H9 (cell line): ENCODE data around the gene LTB4R2. TPM values are rescaled to one million over a fixed set of nuclear protein-coding genes. Genes with fewer than 3 reads are reported as not detected.

Experiments
- DNase-seq: peaks from one replicate; pipeline ENCODE4 v3.0.0-alpha.2; 2017
- H2AFZ ChIP-seq: one replicate; pipeline ENCODE4 v1.6.1; 2013; ENCODE audit warnings: mild to moderate bottlenecking, low read length, control low read depth, moderate library complexity
- H2AK5ac ChIP-seq: 2 replicates; pipeline ENCODE4 v1.6.1; 2013; ENCODE audit warnings: low read length, control low read depth, mixed read lengths; ENCODE audit not compliant: insufficient read length
- H2BK120ac ChIP-seq: one replicate; pipeline ENCODE4 v1.6.1; 2013; ENCODE audit warnings: low read depth, mild to moderate bottlenecking, low read length, control low read depth, inconsistent platforms; ENCODE audit not compliant: poor library complexity, severe bottlenecking
- H2BK12ac ChIP-seq: 2 replicates; pipeline ENCODE4 v1.6.1; 2013; ENCODE audit warnings: low read length, control low read depth, mixed read lengths, low read depth; ENCODE audit not compliant: insufficient read length
- H2BK15ac ChIP-seq: 2 replicates; pipeline ENCODE4 v1.6.1; 2013; ENCODE audit warnings: low read depth, low read length, control low read depth
- H2BK20ac ChIP-seq: one replicate; pipeline ENCODE4 v1.6.1; 2013; ENCODE audit warnings: low read depth, mild to moderate bottlenecking, low read length, control low read depth, inconsistent platforms; ENCODE audit not compliant: poor library complexity, severe bottlenecking
- H2BK5ac ChIP-seq: 2 replicates; pipeline ENCODE4 v1.6.1; 2013; ENCODE audit warnings: low read length, control low read depth, mixed read lengths; ENCODE audit not compliant: insufficient read length
- H3K14ac ChIP-seq: 2 replicates; pipeline ENCODE4 v1.6.1; 2013; ENCODE audit warnings: low read length, control low read depth; ENCODE audit not compliant: insufficient read depth
- H3K18ac ChIP-seq: 2 replicates; pipeline ENCODE4 v1.6.1; 2013; ENCODE audit warnings: low read depth, mild to moderate bottlenecking, mixed read lengths, low read length, control low read depth; ENCODE audit not compliant: insufficient read length
- H3K23ac ChIP-seq: 2 replicates; pipeline ENCODE4 v1.6.1; 2013; ENCODE audit warnings: low read length, control low read depth, mixed read lengths, low read depth; ENCODE audit not compliant: insufficient read length
- H3K23me2 ChIP-seq: 2 replicates; pipeline ENCODE4 v1.6.1; 2013; ENCODE audit warnings: low read depth, mild to moderate bottlenecking, mixed read lengths, low read length, control low read depth; ENCODE audit not compliant: insufficient read length, poor library complexity, severe bottlenecking
- H3K27ac ChIP-seq: 2 replicates; pipeline ENCODE4 v1.5.1; 2013; ENCODE audit warnings: low read length, control low read depth, mixed read lengths, low read depth; ENCODE audit not compliant: insufficient read length
- H3K27me3 ChIP-seq: 2 replicates; pipeline ENCODE4 v1.6.1; 2013; ENCODE audit warnings: low read length, control low read depth, inconsistent platforms; ENCODE audit not compliant: insufficient read depth
- H3K4ac ChIP-seq: 2 replicates; pipeline ENCODE4 v1.6.1; 2013; ENCODE audit warnings: low read depth, mild to moderate bottlenecking, control low read depth, inconsistent platforms, low read length, moderate library complexity
- H3K4me1 ChIP-seq: 2 replicates; pipeline ENCODE4 v1.6.1; 2013; ENCODE audit warnings: low read length, control low read depth, inconsistent platforms; ENCODE audit not compliant: insufficient read depth
- H3K4me2 ChIP-seq: 2 replicates; pipeline ENCODE4 v1.6.1; 2013; ENCODE audit warnings: low read length, control low read depth, mixed read lengths; ENCODE audit not compliant: insufficient read length, insufficient read depth
- H3K56ac ChIP-seq: 2 replicates; pipeline ENCODE4 v1.6.1; 2013; ENCODE audit warnings: low read depth, mild to moderate bottlenecking, mixed read lengths, low read length, control low read depth; ENCODE audit not compliant: insufficient read length
- H3K79me1 ChIP-seq: 2 replicates; pipeline ENCODE4 v1.6.1; 2013; ENCODE audit warnings: low read depth, mild to moderate bottlenecking, moderate library complexity, low read length, control low read depth, inconsistent platforms; ENCODE audit not compliant: insufficient read depth, poor library complexity, severe bottlenecking
- H3K79me2 ChIP-seq: 2 replicates; pipeline ENCODE4 v1.6.1; 2013; ENCODE audit warnings: low read length, control low read depth, inconsistent platforms; ENCODE audit not compliant: insufficient read depth
- H3K9ac ChIP-seq: 2 replicates; pipeline ENCODE4 v1.6.1; 2013; ENCODE audit warnings: low read length, control low read depth, mixed read lengths; ENCODE audit not compliant: insufficient read length; ENCODE audit errors: extremely low read depth
- H3K9me3 ChIP-seq: one replicate; pipeline ENCODE4 v1.6.1; 2013; ENCODE audit warnings: low read depth, low read length, inconsistent platforms; ENCODE audit not compliant: control insufficient read depth
- H3T11ph ChIP-seq: one replicate; pipeline ENCODE4 v1.6.1; 2013; ENCODE audit warnings: mild to moderate bottlenecking, low read length, control low read depth, inconsistent platforms
- H4K20me1 ChIP-seq: one replicate; pipeline ENCODE4 v1.6.1; 2013; ENCODE audit not compliant: control insufficient read depth, insufficient read length, insufficient read depth
- H4K5ac ChIP-seq: 2 replicates; pipeline ENCODE4 v1.6.1; 2013; ENCODE audit warnings: low read depth, mild to moderate bottlenecking, mixed read lengths, low read length, control low read depth; ENCODE audit not compliant: insufficient read length
- H4K8ac ChIP-seq: replicated peaks from 2 replicates; pipeline ENCODE4 v1.6.1; 2013; ENCODE audit warnings: low read length, control low read depth, mixed read lengths, low read depth; ENCODE audit not compliant: insufficient read length
- H4K91ac ChIP-seq: 2 replicates; pipeline ENCODE4 v1.6.1; 2013; ENCODE audit warnings: low read depth, mild to moderate bottlenecking, moderate library complexity, mixed read lengths, low read length, control low read depth; ENCODE audit not compliant: insufficient read length
- H3K27ac Mint-ChIP-seq, 3 experiments: 2 replicates in 2 of 3; 3 replicates in 1 of 3; pipeline ENCODE4 v1.8.0; 2020 to 2021; ENCODE audit warnings: mixed read lengths in 3 of 3, mild to moderate bottlenecking in 1 of 3, moderate library complexity in 1 of 3
- H3K27me3 Mint-ChIP-seq: 2 replicates; pipeline ENCODE4 v1.8.0; 2021; ENCODE audit warnings: low read depth, mild to moderate bottlenecking, moderate library complexity, mixed read lengths
- H3K36me3 Mint-ChIP-seq, 3 experiments: 2 replicates in 2 of 3; 3 replicates in 1 of 3; pipeline ENCODE4 v1.8.0; 2020 to 2021; ENCODE audit warnings: low read depth in 3 of 3, mixed read lengths in 3 of 3; ENCODE audit not compliant: insufficient read depth in 1 of 3
- H3K4me1 Mint-ChIP-seq, 2 experiments: 2 replicates each; pipeline ENCODE4 v1.8.0; 2020; ENCODE audit warnings: mixed read lengths in 2 of 2
- H3K4me3 Mint-ChIP-seq, 2 experiments: 2 replicates in 1 of 2; 3 replicates in 1 of 2; pipeline ENCODE4 v1.8.0; 2020 to 2021; ENCODE audit warnings: mild to moderate bottlenecking in 2 of 2, mixed read lengths in 2 of 2, moderate library complexity in 1 of 2
- H3K9me3 Mint-ChIP-seq, 2 experiments: 2 replicates in 1 of 2; 3 replicates in 1 of 2; pipeline ENCODE4 v1.8.0; 2020; ENCODE audit warnings: mild to moderate bottlenecking in 2 of 2, mixed read lengths in 2 of 2, moderate library complexity in 1 of 2
- CTCF ChIP-seq: fragments of 200-600 bp; sonication (generic); conservative IDR thresholded peaks from 3 replicates; pipeline ENCODE4 v1.8.0; 2021; ENCODE audit warnings: antibody characterized with exemption, mild to moderate bottlenecking
- WGBS: extraction: QIAGEN DNeasy Blood & Tissue Kit; methylation state at CpG from one replicate; pipeline ENCODE4 v1.1.7; 2013; ENCODE audit warnings: missing lambda C conversion rate, low lambda C conversion rate, mixed read lengths; ENCODE audit not compliant: insufficient read length; ENCODE audit errors: extremely low coverage; 5-methylcytosine and 5-hydroxymethylcytosine counted together
- total RNA-seq: library from RNA; stranded (reverse); gene quantifications from 2 replicates; pipeline ENCODE4 v1.2.1, GENCODE V29; 2021

LTB4R2 gene
- total RNA-seq, 1 experiment from 2014 or later: 13.4 TPM

GRCh38 chr14:24323341-24323740 lies 13.4 kb downstream of the LTB4R2 start:
- no peak overlapping the region for H3K23ac ChIP-seq
- WGBS: no CpG with 5 or more reads among the region's 3 CpGs
- H3K4ac ChIP-seq: no peak overlapping the region
- H3K14ac ChIP-seq: no peak overlapping the region
- H3K79me1 ChIP-seq: no peaks in the 10 kb centered on the region
- no peak overlapping the region for H2BK15ac ChIP-seq
- no peak for TF ChIP-seq CTCF
- Mint-ChIP-seq H3K4me3 (no peak overlapping the region), H3K36me3 (no peaks in the 10 kb centered on the region), H3K27me3 (peaks cover 61% of the 10 kb centered on the region), H3K9me3 (no peaks in the 10 kb centered on the region; a peak in 2 of 5 replicates), H3K27ac (no peak overlapping the region), H3K4me1 (no peaks in the 10 kb centered on the region)
- no peaks in the 10 kb centered on the region for H3K9me3 ChIP-seq
- no peak overlapping the region for H3K27ac ChIP-seq
- no peak overlapping the region for H2BK20ac ChIP-seq
- H2BK12ac ChIP-seq: no peak overlapping the region
- H4K91ac ChIP-seq: no peak overlapping the region
- no peak overlapping the region for H3T11ph ChIP-seq
- H2AFZ ChIP-seq: no peak overlapping the region
- no peaks in the 10 kb centered on the region for H4K20me1 ChIP-seq
- H4K8ac ChIP-seq: no peak overlapping the region
- no peak overlapping the region for H2BK120ac ChIP-seq
- no peak for DNase-seq
- no peak overlapping the region for H2AK5ac ChIP-seq
- no peak overlapping the region for H3K4me2 ChIP-seq
- no peak overlapping the region for H4K5ac ChIP-seq
- H3K23me2 ChIP-seq: no peaks in the 10 kb centered on the region
- H3K56ac ChIP-seq: no peak overlapping the region
- H3K27me3 ChIP-seq: peaks cover 2% of the 10 kb centered on the region; the same call in 1 of the 2 replicates
- H3K4me1 ChIP-seq: no peaks in the 10 kb centered on the region
- no peak overlapping the region for H2BK5ac ChIP-seq
- no peak overlapping the region for H3K18ac ChIP-seq
- no peak overlapping the region for H3K9ac ChIP-seq
- no peaks in the 10 kb centered on the region for H3K79me2 ChIP-seq
